ENCODE results near the gene CACNA1C. TPM values are rescaled to one million over a fixed set of nuclear protein-coding genes. Genes with fewer than 3 reads are reported as not detected.
A peak's percentile ranks its signal among the peaks of the same experiment; 100 is the strongest.

CACNA1C gene
- total RNA-seq, 1 donor from 2014 or later = 1.5 TPM

GRCh38 chr12:2325519-2325918 lies 272.7 kb downstream of the CACNA1C start:
- DNase-seq = no peak

DNA sequence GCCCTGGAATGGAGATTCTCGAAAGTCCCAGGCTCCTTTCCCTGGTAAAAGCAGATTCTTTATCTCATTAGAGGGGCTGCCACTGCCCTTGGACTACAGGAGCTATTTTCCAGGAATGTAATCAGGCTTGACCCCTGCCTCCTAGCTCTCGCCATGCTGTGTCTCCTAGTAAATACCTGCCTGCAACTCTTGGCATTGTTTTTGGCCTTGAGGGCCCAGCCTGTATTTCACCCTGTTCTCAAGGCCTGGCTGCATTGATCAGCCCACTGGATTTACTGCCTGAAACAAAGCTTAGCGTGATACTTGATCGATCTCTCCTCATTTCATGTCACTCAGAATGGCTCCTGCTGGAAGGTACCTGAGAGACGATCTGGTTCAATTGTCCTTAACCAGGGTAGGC lies 273.7 kb downstream of the CACNA1C start:
- DNase-seq = no peak

DNA sequence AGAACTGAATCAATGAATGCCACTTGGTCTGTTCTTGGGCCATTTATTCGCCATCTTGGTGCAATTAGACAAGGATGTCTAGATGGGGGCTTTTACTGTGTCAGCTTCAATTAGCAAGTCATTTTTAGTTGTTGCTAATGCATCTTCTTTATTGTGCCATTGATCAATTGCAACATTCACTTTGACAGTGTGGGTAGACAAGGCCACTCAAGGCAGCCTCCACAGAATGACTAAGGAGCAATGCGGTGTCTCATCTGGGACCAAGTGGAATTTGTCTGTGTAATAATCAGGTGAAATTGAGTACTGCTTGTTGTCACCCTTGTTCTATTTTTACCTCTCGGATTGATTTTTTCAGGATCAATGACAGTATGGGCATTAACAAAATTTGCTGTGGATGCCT lies 275.9 kb downstream of the CACNA1C start:
- DNase-seq = no peak

- no peak for DNase-seq
Measured at GRCh38 chr12:2329661-2330210, 276.9 kb downstream of the CACNA1C start.

GRCh38 chr12:2332236-2332635 lies 279.4 kb downstream of the CACNA1C start:
- DNase-seq = peak; percentile 19

DNA sequence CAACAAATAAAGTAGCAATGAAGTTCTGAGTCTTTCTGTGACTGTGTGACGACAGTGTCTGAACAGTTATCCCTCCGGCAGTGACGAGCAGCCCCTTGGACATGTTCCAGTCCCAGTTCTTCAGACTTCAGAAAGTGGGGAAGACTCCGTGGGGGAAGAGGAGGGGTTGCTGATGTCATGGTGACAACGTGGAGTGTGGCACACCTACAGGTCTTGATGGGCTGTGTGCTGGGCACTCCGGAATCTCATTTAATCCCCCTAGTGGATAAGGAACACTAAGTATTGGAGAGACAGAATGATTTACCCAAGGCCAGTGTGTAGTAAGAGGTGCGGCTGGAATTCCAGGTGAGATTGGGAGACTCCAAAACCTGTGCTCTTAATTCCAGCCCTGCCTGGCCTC lies 280.2 kb downstream of the CACNA1C start:
- DNase-seq = no peak

GRCh38 chr12:2333491-2334195 lies 280.9 kb downstream of the CACNA1C start:
- no peak for DNase-seq

- DNase-seq = no peak
Measured at GRCh38 chr12:2334271-2334670, 281.5 kb downstream of the CACNA1C start.

DNA sequence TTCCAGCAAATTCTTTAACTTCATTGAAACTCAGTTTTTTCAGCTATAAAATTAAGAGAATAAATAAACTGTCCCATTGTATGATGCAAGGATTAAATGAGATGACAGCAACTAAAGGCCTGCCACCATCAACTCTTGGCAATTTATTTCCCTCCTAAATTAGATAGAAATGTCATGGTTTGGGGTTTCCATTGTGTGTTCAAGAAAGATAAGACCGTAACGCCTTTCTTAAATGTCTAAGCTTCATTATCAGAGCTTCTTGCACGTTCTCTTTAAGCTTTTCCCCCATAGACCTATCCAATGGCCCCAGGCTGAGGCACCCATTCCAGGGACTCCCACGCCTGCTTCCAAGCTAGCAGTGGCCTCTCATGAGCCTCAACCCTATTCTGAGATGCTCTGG lies 281.9 kb downstream of the CACNA1C start:
- no peak for DNase-seq

- DNase-seq = peak; percentile 41
Measured at GRCh38 chr12:2335109-2335508, 282.3 kb downstream of the CACNA1C start.

DNA sequence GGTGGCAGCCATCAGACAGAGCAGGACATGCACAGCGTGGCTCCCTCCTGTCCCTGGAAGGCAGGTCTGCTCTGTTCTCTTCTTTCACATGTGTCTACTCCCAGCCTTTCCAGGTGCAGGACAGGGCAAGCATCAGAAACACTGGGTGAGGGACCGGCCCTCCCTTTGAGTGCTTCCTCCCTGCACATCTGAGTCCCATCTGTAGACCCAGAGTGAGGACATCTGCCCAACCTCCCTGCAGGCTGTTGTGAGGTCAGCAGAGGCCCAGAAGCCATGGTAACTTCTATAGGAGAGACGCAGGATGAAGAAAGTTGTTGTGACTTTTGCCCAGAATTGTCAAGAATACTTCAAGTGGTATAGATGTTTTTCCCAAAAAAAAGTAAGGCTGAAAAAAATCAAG lies 282.7 kb downstream of the CACNA1C start:
- no peak for DNase-seq

DNA sequence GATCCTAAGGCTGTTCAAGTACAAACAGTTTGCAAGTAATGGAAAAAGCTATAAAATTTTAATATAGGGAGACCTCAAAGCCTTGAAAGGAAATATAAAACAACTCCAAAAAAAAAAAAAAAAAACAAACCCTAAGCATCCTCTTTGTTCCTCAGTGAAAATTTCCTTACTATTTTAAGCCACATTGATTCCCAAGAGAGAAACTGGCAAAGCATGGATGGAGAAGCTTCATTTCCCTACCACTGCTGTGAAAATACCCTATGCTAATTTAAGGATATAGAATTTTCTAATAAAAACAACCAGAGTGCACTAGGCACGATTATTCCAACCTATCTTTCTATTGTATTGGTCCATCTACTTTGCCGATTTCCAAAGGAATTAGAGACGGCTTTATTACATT lies 283.1 kb downstream of the CACNA1C start:
- no peak for DNase-seq

GRCh38 chr12:2336409-2336829 lies 283.6 kb downstream of the CACNA1C start:
- peak; percentile 83 for DNase-seq

DNA sequence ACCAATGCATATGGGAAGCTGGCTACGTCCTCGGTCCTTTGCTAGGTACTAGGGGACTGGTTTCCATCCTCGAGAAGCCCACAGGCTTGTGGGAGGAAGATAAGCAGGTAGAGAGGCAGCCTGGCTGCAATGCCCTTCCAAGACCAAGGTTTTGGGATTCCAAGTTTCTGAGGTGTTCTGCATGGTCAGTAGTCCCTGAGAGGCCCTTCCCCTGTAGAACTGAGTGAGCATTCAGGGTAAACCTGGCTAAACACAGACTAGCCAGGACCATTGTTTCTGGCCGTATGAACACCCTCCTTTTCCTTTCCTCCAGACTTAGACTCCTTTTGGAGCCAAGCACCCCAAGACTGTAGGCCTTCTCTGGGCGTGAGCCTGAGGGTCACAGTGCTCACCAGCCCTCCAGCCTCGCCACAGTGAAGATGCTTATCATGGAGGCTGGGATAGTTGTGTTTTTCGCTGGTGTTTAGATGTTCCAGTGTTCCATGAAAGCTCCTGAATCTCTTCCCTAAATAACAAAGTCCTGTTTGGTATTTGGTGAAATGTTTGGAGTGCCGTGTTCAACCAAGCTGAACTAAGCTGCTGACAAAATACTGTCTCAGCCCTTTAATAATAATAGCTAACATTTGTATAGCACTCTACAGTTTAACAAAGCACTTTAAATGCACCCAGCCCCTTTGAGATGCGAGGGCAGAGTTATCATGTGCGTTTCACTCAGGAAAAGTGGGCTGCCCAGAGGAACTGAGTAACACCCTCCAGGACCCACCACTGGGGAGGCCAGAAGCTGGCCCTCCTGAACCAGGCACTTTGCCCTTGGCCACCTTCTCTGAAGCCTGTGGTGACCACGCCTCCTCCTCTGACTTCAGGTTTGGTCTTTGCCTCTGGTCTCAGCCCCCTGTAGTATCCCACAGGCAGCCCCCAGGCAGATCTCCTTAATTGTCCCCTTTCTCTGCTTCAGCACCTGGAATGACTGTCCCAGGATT lies 284.5 kb downstream of the CACNA1C start:
- DNase-seq = no peak

- DNase-seq = no peak
Measured at GRCh38 chr12:2338381-2338780, 285.6 kb downstream of the CACNA1C start.

GRCh38 chr12:2338991-2339431 lies 286.2 kb downstream of the CACNA1C start:
- peak; percentile 38 for DNase-seq

GRCh38 chr12:2341051-2341751 lies 288.4 kb downstream of the CACNA1C start:
- no peak for DNase-seq

GRCh38 chr12:2341871-2342270 lies 289.1 kb downstream of the CACNA1C start:
- DNase-seq = no peak

DNA sequence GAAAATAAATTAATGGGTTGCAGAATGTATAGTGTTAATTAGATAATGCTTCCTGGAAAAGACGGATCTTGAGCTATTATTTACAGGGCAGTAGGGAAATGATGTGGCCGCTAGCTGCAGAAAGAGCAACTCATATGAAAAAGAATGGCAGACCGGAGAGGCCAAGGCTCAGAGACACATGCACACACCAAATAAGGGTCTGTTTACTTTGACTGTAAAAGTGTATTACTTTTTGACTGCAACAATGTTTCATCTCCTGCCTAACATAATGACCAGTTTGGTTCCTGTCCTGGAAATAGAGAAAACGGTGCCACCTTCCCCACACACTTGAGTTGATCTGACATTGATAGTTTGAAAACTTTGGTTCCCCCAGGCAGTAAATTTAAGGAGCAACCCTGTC lies 290.9 kb downstream of the CACNA1C start:
- no peak for DNase-seq

DNA sequence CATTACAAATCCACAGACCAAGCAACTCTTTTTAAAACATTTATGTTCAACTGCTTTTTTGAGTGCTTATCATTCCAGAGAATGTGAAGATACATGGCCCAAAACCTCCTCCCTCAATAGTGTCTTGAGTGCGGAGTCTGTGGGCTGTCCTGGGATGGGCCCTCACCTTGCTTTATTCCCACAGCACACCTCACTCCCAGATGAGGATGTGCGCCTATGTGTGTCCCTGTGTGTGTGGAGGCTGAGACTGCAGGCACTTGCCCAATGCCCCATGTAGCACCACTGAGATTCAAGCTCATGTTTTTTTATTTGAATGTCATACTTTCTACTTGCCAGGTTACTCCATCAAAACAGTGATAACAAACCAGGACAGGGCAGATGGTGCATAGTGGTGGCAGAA lies 291.7 kb downstream of the CACNA1C start:
- DNase-seq = no peak

GRCh38 chr12:2344885-2345284 lies 292.1 kb downstream of the CACNA1C start:
- no peak for DNase-seq

- DNase-seq = no peak
Measured at GRCh38 chr12:2345902-2346301, 293.1 kb downstream of the CACNA1C start.

DNA sequence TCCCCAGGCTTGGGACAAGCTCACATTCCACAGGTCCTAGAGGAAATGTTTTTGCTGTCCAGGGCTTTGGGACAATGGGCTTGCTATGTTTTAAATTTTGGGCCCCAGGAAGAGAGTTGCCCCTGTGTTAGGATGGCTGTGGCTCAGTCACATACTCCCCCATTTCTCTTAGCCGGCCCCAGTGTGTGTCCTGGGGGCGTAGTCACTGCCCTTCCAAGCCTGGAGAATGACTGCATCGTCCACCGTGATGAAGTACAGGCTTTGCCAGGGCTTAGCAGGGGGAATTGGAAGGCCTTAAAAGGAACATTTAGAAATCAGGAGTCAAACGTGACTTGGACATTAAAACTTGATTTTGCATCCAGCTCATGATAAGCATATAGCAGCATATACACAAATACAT lies 293.6 kb downstream of the CACNA1C start:
- no peak for DNase-seq
